Right lobe of liver (tissue), 4 donors: ENCODE data around the gene AATK.

Experiments
- POLR2A ChIP-seq: fragments of 450-650 bp; IDR thresholded peaks from one replicate; pipeline ENCODE4 v1.6.1; 2017; ENCODE audit warnings: antibody characterized with exemption, mild to moderate bottlenecking
- TF ChIP-seq, protein P1 (sequence below), 4 donors: fragments of 200-600 bp in 3 of 4; fragments of 450-650 bp in 1 of 4; IDR thresholded peaks; one replicate each; pipeline versions ENCODE4 v1.5.1 to v1.8.0; 2016 to 2022; ENCODE audit warnings: antibody characterized with exemption in 4 of 4, mild to moderate bottlenecking in 2 of 4
- donor health status: DM: no; HTN: no; CAD: no.
- donor health status: DM: no; HTN: no; CAD: no.
- donor health status: DM: no; HTN: yes; CAD: no.

GRCh38 chr17:81204578-81204977 is 38.6 kb upstream of the AATK start:
- TF ChIP-seq, protein P1, sequence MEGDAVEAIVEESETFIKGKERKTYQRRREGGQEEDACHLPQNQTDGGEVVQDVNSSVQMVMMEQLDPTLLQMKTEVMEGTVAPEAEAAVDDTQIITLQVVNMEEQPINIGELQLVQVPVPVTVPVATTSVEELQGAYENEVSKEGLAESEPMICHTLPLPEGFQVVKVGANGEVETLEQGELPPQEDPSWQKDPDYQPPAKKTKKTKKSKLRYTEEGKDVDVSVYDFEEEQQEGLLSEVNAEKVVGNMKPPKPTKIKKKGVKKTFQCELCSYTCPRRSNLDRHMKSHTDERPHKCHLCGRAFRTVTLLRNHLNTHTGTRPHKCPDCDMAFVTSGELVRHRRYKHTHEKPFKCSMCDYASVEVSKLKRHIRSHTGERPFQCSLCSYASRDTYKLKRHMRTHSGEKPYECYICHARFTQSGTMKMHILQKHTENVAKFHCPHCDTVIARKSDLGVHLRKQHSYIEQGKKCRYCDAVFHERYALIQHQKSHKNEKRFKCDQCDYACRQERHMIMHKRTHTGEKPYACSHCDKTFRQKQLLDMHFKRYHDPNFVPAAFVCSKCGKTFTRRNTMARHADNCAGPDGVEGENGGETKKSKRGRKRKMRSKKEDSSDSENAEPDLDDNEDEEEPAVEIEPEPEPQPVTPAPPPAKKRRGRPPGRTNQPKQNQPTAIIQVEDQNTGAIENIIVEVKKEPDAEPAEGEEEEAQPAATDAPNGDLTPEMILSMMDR (IDR thresholded peaks at IDR 0.05) = no peak
- no peak for TF ChIP-seq POLR2A
